GM23338 (cell line): ENCODE results near the gene WDR27. TPM values are rescaled to one million over a fixed set of nuclear protein-coding genes. Genes with fewer than 3 reads are reported as not detected.

Experiments used
- ATAC-seq: fragments of 200-7000 bp; cut with Tn5 transposase; 3 replicates; pipeline ENCODE4 v1.9.1; 2020
- DNase-seq: peaks from one replicate; pipeline ENCODE4 v3.0.0-alpha.2; 2015; ENCODE audit warnings: low spot score
- H2AFZ ChIP-seq: fragments of 200-600 bp; sonication (generic); 2 replicates; pipeline ENCODE4 v1.8.0; 2016; ENCODE audit warnings: antibody characterized with exemption, mild to moderate bottlenecking, moderate library complexity
- H3F3A ChIP-seq: fragments of 200-600 bp; sonication (generic); replicated peaks from 2 replicates; pipeline ENCODE4 v1.8.0; 2017; ENCODE audit warnings: antibody characterized with exemption, mixed run types, low read depth
- H3K27ac ChIP-seq: fragments of 200-600 bp; sonication (generic); 2 replicates; pipeline ENCODE4 v1.6.1; 2016; ENCODE audit warnings: low read depth
- H3K27me3 ChIP-seq: fragments of 200-600 bp; sonication (generic); 2 replicates; pipeline ENCODE4 v1.8.0; 2016; ENCODE audit warnings: mild to moderate bottlenecking, mixed run types, moderate library complexity; ENCODE audit not compliant: insufficient read depth
- H3K36me3 ChIP-seq: fragments of 200-600 bp; sonication (generic); 2 replicates; pipeline ENCODE4 v1.8.0; 2016; ENCODE audit warnings: mild to moderate bottlenecking; ENCODE audit not compliant: insufficient read depth
- H3K4me1 ChIP-seq: fragments of 200-600 bp; sonication (generic); 2 replicates; pipeline ENCODE4 v1.8.0; 2016; ENCODE audit warnings: mild to moderate bottlenecking, moderate library complexity; ENCODE audit not compliant: insufficient read depth
- H3K4me2 ChIP-seq: fragments of 200-600 bp; sonication (generic); 2 replicates; pipeline ENCODE4 v1.7.1; 2017; ENCODE audit warnings: mixed run types
- H3K4me3 ChIP-seq: fragments of 200-600 bp; sonication (generic); 2 replicates; pipeline ENCODE4 v1.6.1; 2016; ENCODE audit warnings: mixed run types
- H3K79me2 ChIP-seq: fragments of 200-600 bp; sonication (generic); replicated peaks from 2 replicates; pipeline ENCODE4 v1.8.0; 2017; ENCODE audit warnings: mild to moderate bottlenecking; ENCODE audit not compliant: insufficient read depth
- H3K9me2 ChIP-seq: fragments of 200-600 bp; sonication (generic); 2 replicates; pipeline ENCODE4 v1.8.0; 2017; ENCODE audit not compliant: insufficient read depth
- H4K20me1 ChIP-seq: fragments of 200-600 bp; sonication (generic); replicated peaks from 2 replicates; pipeline ENCODE4 v1.8.0; 2017; ENCODE audit warnings: mild to moderate bottlenecking; ENCODE audit not compliant: insufficient read depth
- H3K27ac Mint-ChIP-seq: 2 replicates; pipeline ENCODE4 v1.8.0; 2020; ENCODE audit warnings: inconsistent platforms, mild to moderate bottlenecking, moderate library complexity, mixed read lengths
- H3K27me3 Mint-ChIP-seq: 3 replicates; pipeline ENCODE4 v1.8.0; 2022; ENCODE audit warnings: low read depth, mild to moderate bottlenecking, moderate library complexity, mixed read lengths, inconsistent platforms; ENCODE audit not compliant: insufficient read depth, poor library complexity
- H3K36me3 Mint-ChIP-seq: 3 replicates; pipeline ENCODE4 v1.8.0; 2021; ENCODE audit warnings: low read depth, mild to moderate bottlenecking, inconsistent platforms, moderate library complexity, mixed read lengths
- H3K4me1 Mint-ChIP-seq: 3 replicates; pipeline ENCODE4 v1.8.0; 2020; ENCODE audit warnings: mild to moderate bottlenecking, inconsistent platforms, mixed read lengths
- H3K4me3 Mint-ChIP-seq: 3 replicates; pipeline ENCODE4 v1.8.0; 2021; ENCODE audit warnings: moderate library complexity, mild to moderate bottlenecking, inconsistent platforms, mixed read lengths
- H3K9me3 Mint-ChIP-seq: 3 replicates; pipeline ENCODE4 v1.8.0; 2020; ENCODE audit warnings: moderate library complexity, mild to moderate bottlenecking, inconsistent platforms, mixed read lengths
- CREB1 ChIP-seq: fragments of 250-450 bp; sonication (Bioruptor Pico); IDR thresholded peaks from 2 replicates; pipeline ENCODE4 v1.5.0; 2020; ENCODE audit warnings: low read depth, mild to moderate bottlenecking, moderate library complexity
- ETS1 ChIP-seq: IDR thresholded peaks from 2 replicates; pipeline ENCODE4 v1.6.1; 2016; ENCODE audit warnings: antibody characterized with exemption
- JUNB ChIP-seq: IDR thresholded peaks from one replicate; pipeline ENCODE4 v1.6.1; 2016; ENCODE audit warnings: antibody characterized with exemption; ENCODE audit not compliant: unreplicated experiment
- NANOG ChIP-seq: IDR thresholded peaks from 2 replicates; pipeline ENCODE4 v1.6.1; 2016; ENCODE audit warnings: antibody characterized with exemption, borderline replicate concordance
- ZNF114 ChIP-seq: fragments of 250-450 bp; sonication (Bioruptor Pico); IDR thresholded peaks from 2 replicates; pipeline ENCODE4 v1.5.0; 2020; ENCODE audit warnings: mild to moderate bottlenecking, moderate library complexity
- ZNF331 ChIP-seq: fragments of 250-450 bp; sonication (Bioruptor Pico); IDR thresholded peaks from 2 replicates; pipeline ENCODE4 v1.5.0; 2020; ENCODE audit warnings: low read depth, mild to moderate bottlenecking, moderate library complexity
- ZNF462 ChIP-seq: fragments of 250-450 bp; sonication (Bioruptor Pico); IDR thresholded peaks from 2 replicates; pipeline ENCODE4 v1.5.0; 2020; ENCODE audit warnings: mild to moderate bottlenecking, moderate library complexity
- polyA plus RNA-seq: library from polyadenylated mRNA; unstranded; fragments of >200 nt; fragmentation: Nextera tagmentation; extraction: Ambion mirVana; gene quantifications from 2 replicates; pipeline ENCODE4 v1.2.1, GENCODE V29; 2016
- total RNA-seq: library from RNA; depleted of rRNA; stranded (reverse); fragments of >200 nt; shearing (Covaris generic); gene quantifications from 2 replicates; pipeline ENCODE4 v1.2.3, GENCODE V29; 2014
- TF ChIP-seq, protein P1 (sequence below), 2 experiments: fragments of 200-600 bp in 1 of 2; sonication (generic) in 1 of 2; conservative IDR thresholded peaks; 2 replicates each; pipeline versions ENCODE4 v1.5.1 to v1.6.1; 2016 to 2017; ENCODE audit warnings: antibody characterized with exemption in 2 of 2, low read depth in 2 of 2, mild to moderate bottlenecking in 2 of 2, moderate library complexity in 1 of 2

The WDR27 gene
- total and polyA plus RNA-seq, 2 experiments from 2014 or later = 55.3 to 80.4 TPM

- peaks cover 5% of the 10 kb centered on the region; the same call in 1 of the 2 replicates for H4K20me1 ChIP-seq
- no peaks in the 10 kb centered on the region for H3F3A ChIP-seq
- Mint-ChIP-seq H3K9me3 (peaks cover 7% of the 10 kb centered on the region), H3K27me3 (peaks cover 4% of the 10 kb centered on the region), H3K4me3 (no peak overlapping the region), H3K4me1 (peaks cover 3% of the 10 kb centered on the region; the same call in 1 of the 3 replicates), H3K27ac (no peak overlapping the region), H3K36me3 (peaks cover 82% of the 10 kb centered on the region)
- no peaks in the 10 kb centered on the region for H3K4me1 ChIP-seq
- H3K27ac ChIP-seq = no peak overlapping the region
- no peak overlapping the region for H3K4me2 ChIP-seq
- H3K9me2 ChIP-seq = no peaks in the 10 kb centered on the region
- H3K36me3 ChIP-seq = peaks cover 18% of the 10 kb centered on the region
- H3K4me3 ChIP-seq = no peak overlapping the region
- ATAC-seq (no peak), DNase-seq (no peak)
- no peak overlapping the region for H2AFZ ChIP-seq
- TF ChIP-seq ZNF331 (CRISPR knock-in tag) = no peak
- TF ChIP-seq, protein P1, sequence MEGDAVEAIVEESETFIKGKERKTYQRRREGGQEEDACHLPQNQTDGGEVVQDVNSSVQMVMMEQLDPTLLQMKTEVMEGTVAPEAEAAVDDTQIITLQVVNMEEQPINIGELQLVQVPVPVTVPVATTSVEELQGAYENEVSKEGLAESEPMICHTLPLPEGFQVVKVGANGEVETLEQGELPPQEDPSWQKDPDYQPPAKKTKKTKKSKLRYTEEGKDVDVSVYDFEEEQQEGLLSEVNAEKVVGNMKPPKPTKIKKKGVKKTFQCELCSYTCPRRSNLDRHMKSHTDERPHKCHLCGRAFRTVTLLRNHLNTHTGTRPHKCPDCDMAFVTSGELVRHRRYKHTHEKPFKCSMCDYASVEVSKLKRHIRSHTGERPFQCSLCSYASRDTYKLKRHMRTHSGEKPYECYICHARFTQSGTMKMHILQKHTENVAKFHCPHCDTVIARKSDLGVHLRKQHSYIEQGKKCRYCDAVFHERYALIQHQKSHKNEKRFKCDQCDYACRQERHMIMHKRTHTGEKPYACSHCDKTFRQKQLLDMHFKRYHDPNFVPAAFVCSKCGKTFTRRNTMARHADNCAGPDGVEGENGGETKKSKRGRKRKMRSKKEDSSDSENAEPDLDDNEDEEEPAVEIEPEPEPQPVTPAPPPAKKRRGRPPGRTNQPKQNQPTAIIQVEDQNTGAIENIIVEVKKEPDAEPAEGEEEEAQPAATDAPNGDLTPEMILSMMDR (conservative IDR thresholded peaks at IDR 0.05; ENCODE audit: low read depth in 2 of 2) = peak in 1 of 2 experiments; percentile 31; a peak in 2 of 4 replicates
- no peaks in the 10 kb centered on the region for H3K79me2 ChIP-seq
- H3K27me3 ChIP-seq = no peaks in the 10 kb centered on the region
These were observed 41.0 kb downstream of the WDR27 start for GRCh38 chr6:169660751-169661390.

DNA sequence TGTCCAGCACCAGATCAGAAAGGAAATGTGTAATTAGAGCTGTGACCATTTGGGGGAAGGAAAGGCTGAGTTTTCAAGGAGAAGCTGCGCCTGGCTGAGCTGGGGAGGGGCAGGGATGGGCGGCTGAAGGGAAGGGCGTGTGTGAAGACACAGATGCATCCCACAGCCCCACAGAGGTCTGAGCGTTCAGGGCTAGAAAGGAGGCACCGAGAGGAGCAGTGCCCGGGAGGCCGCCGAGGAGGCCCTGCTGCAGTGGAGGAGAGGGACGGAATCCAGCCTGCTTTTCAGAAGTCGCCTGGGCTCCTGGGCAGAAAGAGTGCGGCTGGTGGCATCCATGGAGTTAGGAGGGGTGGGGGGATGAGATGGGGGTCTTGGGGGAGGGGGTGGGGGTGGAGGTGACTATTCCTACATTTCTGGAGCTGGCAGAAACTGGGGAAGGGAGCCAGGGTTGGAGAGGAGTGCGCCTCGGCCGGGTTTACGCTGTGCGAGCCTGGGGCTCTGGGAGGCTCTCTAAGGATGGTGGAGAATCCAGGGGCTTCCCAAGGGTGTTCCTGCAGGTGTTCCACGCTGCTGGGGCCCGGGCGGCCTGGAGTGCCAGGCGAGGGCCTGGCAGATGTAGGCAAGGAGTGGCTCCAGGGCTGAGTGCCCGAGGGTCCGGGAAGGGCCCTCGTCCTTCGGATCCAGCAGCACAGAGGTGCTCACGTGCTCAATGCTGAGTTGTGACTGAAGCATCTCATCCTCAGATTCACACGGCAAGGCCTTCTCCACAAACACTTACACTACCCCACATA is 41.8 kb downstream of the WDR27 start:
- H3K27me3 Mint-ChIP-seq = peaks cover 4% of the 10 kb centered on the region
- Histone ChIP-seq H3F3A (no peaks in the 10 kb centered on the region), H3K27me3 (no peaks in the 10 kb centered on the region), H4K20me1 (no peaks in the 10 kb centered on the region), H2AFZ (no peak overlapping the region), H3K79me2 (no peaks in the 10 kb centered on the region), H3K9me2 (no peaks in the 10 kb centered on the region), H3K36me3 (peaks cover 18% of the 10 kb centered on the region), H3K4me2 (no peak overlapping the region), H3K4me1 (no peaks in the 10 kb centered on the region), H3K4me3 (no peak overlapping the region), H3K27ac (no peak overlapping the region)
- H3K36me3 Mint-ChIP-seq = peaks cover 83% of the 10 kb centered on the region
- H3K4me1 Mint-ChIP-seq = peaks cover 3% of the 10 kb centered on the region; the same call in 1 of the 3 replicates
- TF ChIP-seq NANOG (no peak), ZNF114 (CRISPR knock-in tag) (no peak), CREB1 (CRISPR knock-in tag) (no peak), JUNB (no peak), ETS1 (no peak), ZNF462 (no peak)
- TF ChIP-seq, protein P1 (conservative IDR thresholded peaks at IDR 0.05; ENCODE audit: low read depth in 2 of 2) = no peak
- no peak overlapping the region for H3K4me3 Mint-ChIP-seq
- ATAC-seq (no peak), DNase-seq (no peak)
- H3K27ac Mint-ChIP-seq = 0 out of 2 replicates have a peak overlapping the region, but pooled peaks have one; percentile 30
- H3K9me3 Mint-ChIP-seq = peaks cover 14% of the 10 kb centered on the region
